Tibial artery (tissue), 4 donors: ENCODE measurements around the gene IMMP2L.

Source experiments
- DNase-seq, 2 donors: peaks; one replicate each; pipeline ENCODE4 v3.0.0-alpha.2; 2019
- H3K27ac ChIP-seq, 2 donors: fragments of 200-600 bp; sonication (generic) in 1 of 2; 1 replicate in 1 of 2; 2 replicates in 1 of 2; pipeline ENCODE4 v1.5.1; 2018 to 2019; ENCODE audit warnings: mild to moderate bottlenecking in 1 of 2
- H3K27me3 ChIP-seq, 2 donors: fragments of 200-600 bp; sonication (generic) in 1 of 2; one replicate each; pipeline versions ENCODE4 v1.5.1 to v1.6.0; 2016 to 2019
- H3K36me3 ChIP-seq, 3 donors: fragments of 200-600 bp; sonication (generic) in 2 of 3; one replicate each; pipeline ENCODE4 v1.5.1; 2016 to 2019; ENCODE audit warnings: mild to moderate bottlenecking in 2 of 3
- H3K4me1 ChIP-seq, 4 donors: fragments of 200-600 bp; sonication (generic) in 2 of 4; 1 replicate in 3 of 4; 2 replicates in 1 of 4; pipeline ENCODE4 v1.5.1; 2016 to 2019
- H3K4me3 ChIP-seq, 2 donors: fragments of 200-600 bp; sonication (generic) in 1 of 2; 1 replicate in 1 of 2; 2 replicates in 1 of 2; pipeline ENCODE4 v1.5.1; 2018 to 2019; ENCODE audit warnings: mild to moderate bottlenecking in 2 of 2
- H3K9me3 ChIP-seq, 3 donors: fragments of 200-600 bp; sonication (generic) in 1 of 3; one replicate each; pipeline ENCODE4 v1.5.1; 2016 to 2019
- intact Hi-C: fragments of 100-400 bp; cut with DNase I; formaldehyde crosslinking; loops from one replicate; pipeline ENCODE4 v1.15.0; 2023; ENCODE audit warnings: low total_unique reads
- TF ChIP-seq, protein P1 (sequence below), 2 experiments: fragments of 200-600 bp in 1 of 2; fragments of 450-650 bp in 1 of 2; IDR thresholded peaks; one replicate each; pipeline ENCODE4 v1.5.1; 2017 to 2019; ENCODE audit warnings: antibody characterized with exemption in 2 of 2, mild to moderate bottlenecking in 1 of 2, moderate library complexity in 1 of 2

Gene IMMP2L

DNA sequence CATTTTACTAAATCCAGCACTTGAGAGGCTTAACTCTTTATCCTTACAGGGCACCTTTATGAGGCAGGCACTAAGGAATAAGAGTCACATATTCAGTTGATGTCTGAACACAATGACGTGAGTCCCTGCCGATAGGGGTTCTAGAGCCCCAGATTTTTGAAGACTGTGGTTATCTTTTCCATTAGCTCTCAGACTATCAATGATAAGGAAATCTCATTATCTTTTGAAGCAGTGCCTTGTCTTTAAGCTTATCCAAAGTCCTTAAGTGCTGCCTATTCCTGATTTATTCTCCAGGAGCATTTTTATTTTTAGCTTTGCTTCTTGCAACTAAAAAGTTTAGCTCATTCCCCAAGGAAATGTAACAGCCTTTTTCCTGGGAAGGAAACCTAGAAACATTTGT, 915.5 kb downstream of the IMMP2L start:
- no peaks in the 10 kb centered on the region for H3K9me3 ChIP-seq
- no peak overlapping the region for H3K4me3 ChIP-seq
- no peak overlapping the region for H3K27ac ChIP-seq
- intact Hi-C loops: no loop called here
- H3K36me3 ChIP-seq: no peaks in the 10 kb centered on the region
- peaks cover 0 to 8% (median 0%) of the 10 kb centered on the region in 4 donors for H3K4me1 ChIP-seq
- H3K27me3 ChIP-seq: no peaks in the 10 kb centered on the region
- TF ChIP-seq, protein P1, sequence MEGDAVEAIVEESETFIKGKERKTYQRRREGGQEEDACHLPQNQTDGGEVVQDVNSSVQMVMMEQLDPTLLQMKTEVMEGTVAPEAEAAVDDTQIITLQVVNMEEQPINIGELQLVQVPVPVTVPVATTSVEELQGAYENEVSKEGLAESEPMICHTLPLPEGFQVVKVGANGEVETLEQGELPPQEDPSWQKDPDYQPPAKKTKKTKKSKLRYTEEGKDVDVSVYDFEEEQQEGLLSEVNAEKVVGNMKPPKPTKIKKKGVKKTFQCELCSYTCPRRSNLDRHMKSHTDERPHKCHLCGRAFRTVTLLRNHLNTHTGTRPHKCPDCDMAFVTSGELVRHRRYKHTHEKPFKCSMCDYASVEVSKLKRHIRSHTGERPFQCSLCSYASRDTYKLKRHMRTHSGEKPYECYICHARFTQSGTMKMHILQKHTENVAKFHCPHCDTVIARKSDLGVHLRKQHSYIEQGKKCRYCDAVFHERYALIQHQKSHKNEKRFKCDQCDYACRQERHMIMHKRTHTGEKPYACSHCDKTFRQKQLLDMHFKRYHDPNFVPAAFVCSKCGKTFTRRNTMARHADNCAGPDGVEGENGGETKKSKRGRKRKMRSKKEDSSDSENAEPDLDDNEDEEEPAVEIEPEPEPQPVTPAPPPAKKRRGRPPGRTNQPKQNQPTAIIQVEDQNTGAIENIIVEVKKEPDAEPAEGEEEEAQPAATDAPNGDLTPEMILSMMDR (IDR thresholded peaks at IDR 0.05): no peak
- no peak for DNase-seq

DNA sequence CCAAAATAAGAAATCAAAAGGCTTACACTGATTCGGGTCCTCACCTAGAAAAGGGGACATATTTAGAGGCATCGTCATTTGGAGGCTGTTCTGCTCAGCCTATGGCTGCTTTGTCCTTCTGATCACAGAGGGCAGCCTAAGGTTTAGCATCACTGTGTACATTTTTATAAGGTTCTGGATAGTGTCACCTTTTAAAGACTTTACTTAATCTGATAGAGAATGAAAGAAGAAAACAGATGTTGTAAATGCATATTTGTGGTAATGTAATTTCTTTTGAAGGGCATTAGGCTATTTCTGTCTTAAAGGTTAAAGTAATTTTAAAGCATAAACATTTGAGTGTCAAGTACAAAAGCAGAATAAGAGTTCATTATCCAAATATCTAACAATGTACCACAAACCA, 916.7 kb downstream of the IMMP2L start:
- intact Hi-C loops: no loop called here
- H3K9me3 ChIP-seq: no peaks in the 10 kb centered on the region
- no peak for DNase-seq
- H3K27ac ChIP-seq: no peak overlapping the region
- H3K4me3 ChIP-seq: no peak overlapping the region
- no peaks in the 10 kb centered on the region for H3K36me3 ChIP-seq
- no peaks in the 10 kb centered on the region for H3K27me3 ChIP-seq
- TF ChIP-seq, protein P1 (IDR thresholded peaks at IDR 0.05): no peak
- H3K4me1 ChIP-seq: peaks cover 0 to 8% (median 0%) of the 10 kb centered on the region in 4 donors

DNA sequence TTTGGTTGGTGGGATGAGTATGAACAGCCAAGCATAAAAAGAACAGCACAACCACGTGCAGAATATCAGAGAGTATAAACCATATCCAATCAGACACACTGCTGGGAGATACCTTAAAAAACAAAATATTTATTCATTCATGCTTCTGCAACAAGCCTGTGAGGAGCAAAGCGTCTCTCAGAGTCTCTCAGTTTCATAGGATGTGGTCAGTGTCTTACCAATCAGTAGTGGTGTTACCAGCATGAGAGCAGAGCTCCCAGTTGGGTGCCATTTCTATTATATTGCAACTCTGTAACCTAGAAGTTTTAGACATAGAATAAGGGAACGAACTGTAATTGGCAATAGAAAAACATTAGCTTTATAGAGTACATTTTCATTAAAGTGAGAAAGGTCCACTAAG, 917.2 kb downstream of the IMMP2L start:
- Histone ChIP-seq H3K4me1 (peaks cover 0 to 8% (median 0%) of the 10 kb centered on the region in 4 donors), H3K4me3 (no peak overlapping the region), H3K36me3 (no peaks in the 10 kb centered on the region), H3K9me3 (no peaks in the 10 kb centered on the region), H3K27ac (no peak overlapping the region), H3K27me3 (no peaks in the 10 kb centered on the region)
- intact Hi-C loops: no loop called here
- DNase-seq: no peak
- TF ChIP-seq, protein P1 (IDR thresholded peaks at IDR 0.05): no peak

DNA sequence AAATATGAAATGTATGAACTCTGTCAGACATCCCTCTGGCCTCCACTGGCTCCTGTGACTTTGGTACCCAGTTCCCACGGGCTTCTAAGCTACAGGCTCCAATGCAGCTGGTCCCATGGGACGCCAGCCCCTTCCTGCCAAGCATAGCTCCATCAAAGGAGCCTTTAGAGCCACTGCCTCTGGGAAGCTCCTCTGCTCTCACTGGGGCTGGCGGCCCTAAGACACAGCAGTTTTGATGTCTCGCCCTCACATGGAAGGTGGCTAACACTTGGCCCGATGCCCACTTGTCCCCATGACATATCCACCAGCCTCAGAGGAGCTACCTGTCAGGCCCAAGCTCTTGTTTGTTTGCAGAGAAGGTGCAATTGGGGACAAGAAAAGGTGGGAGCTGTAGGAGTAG, 925.0 kb downstream of the IMMP2L start:
- DNase-seq: no peak
- TF ChIP-seq, protein P1 (IDR thresholded peaks at IDR 0.05): no peak
- Histone ChIP-seq H3K27ac (no peak overlapping the region), H3K27me3 (no peaks in the 10 kb centered on the region), H3K9me3 (peaks cover 0 to 6% (median 0%) of the 10 kb centered on the region in 3 donors), H3K4me3 (no peak overlapping the region), H3K36me3 (no peaks in the 10 kb centered on the region), H3K4me1 (no peaks in the 10 kb centered on the region)
- intact Hi-C loops: no loop called here

DNA sequence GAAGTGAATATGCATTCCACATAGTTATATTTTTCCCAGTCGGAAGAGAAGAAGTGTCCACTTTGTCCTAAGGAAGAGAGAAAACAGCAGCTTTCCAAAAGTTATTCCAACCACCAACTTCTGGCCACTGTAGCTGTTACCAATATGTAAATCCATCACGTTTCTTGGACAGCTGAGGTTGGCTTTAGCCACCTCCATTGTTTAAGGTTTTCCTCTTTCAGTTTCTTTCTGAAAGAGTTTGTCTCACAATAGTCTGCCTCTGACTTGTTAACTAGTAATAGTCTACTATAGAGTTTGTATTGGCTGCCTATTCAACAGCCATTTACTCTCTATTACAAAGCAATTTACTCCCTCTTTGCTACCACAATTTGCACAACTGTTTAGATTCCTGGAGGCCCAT, 929.0 kb downstream of the IMMP2L start:
- Histone ChIP-seq H3K36me3 (no peaks in the 10 kb centered on the region), H3K4me1 (no peaks in the 10 kb centered on the region), H3K27ac (no peak overlapping the region), H3K27me3 (no peaks in the 10 kb centered on the region), H3K9me3 (peaks cover 0 to 6% (median 0%) of the 10 kb centered on the region in 3 donors), H3K4me3 (no peak overlapping the region)
- TF ChIP-seq, protein P1 (IDR thresholded peaks at IDR 0.05): no peak
- no peak for DNase-seq
- intact Hi-C loops: no loop called here

DNA sequence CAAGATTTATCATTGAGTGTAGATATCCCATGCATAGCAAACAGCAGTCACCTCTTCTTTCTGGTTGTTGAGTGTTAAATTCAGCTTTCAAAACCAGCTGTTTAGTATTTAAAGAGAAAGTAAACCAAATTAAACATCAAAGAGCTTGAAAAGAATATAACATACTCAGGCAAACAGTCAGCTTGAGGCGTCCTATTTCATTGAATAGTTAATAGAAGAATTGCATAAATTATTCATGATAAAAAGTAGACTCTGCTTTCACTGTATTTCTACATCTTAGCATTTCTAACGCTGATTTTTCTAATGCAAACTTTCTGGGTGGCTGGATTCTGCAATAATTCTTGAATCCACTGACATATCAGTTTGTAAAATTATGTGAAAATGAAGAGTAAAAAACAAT, 935.9 kb downstream of the IMMP2L start:
- no peak overlapping the region for H3K4me3 ChIP-seq
- H3K27ac ChIP-seq: no peak overlapping the region
- no peaks in the 10 kb centered on the region for H3K36me3 ChIP-seq
- H3K4me1 ChIP-seq: no peaks in the 10 kb centered on the region
- TF ChIP-seq, protein P1 (IDR thresholded peaks at IDR 0.05): no peak
- no peak for DNase-seq
- H3K9me3 ChIP-seq: no peaks in the 10 kb centered on the region
- intact Hi-C loops: no loop called here
- no peaks in the 10 kb centered on the region for H3K27me3 ChIP-seq
